HG02938 (cell line): ENCODE results near the gene ADCK2.
A peak's percentile ranks its signal among the peaks of the same experiment; 100 is the strongest.
"Not testable (repeated sequence)": the region's sequence is repeated elsewhere in the genome, so short reads cannot be mapped to it uniquely, and the experiment has no call there.

Experiments used
- ATAC-seq: cut with Tn5 transposase; IDR thresholded peaks from one replicate; pipeline ENCODE4 v1.9.1; 2021; ENCODE audit warnings: mild to moderate bottlenecking, moderate library complexity; ENCODE audit not compliant: unreplicated experiment

The ADCK2 gene

GRCh38 chr7:140672382-140673062 is at the start of gene ADCK2:
ADCK2 (plus strand) TSS chr7:140672945; CDS start chr7:140673331, 386 bp downstream.
- peak; percentile 44 for ATAC-seq

- no peak for ATAC-seq
These were observed 48.8 kb upstream of the ADCK2 start for GRCh38 chr7:140623980-140624379.

GRCh38 chr7:140624392-140625191 is 48.2 kb upstream of the ADCK2 start:
- no peak for ATAC-seq

GRCh38 chr7:140625192-140625558 is 47.6 kb upstream of the ADCK2 start:
- ATAC-seq = not testable (repeated sequence)

- no peak for ATAC-seq
These were observed 46.6 kb upstream of the ADCK2 start for GRCh38 chr7:140625908-140626868.

GRCh38 chr7:140631021-140631420 is 41.7 kb upstream of the ADCK2 start:
- no peak for ATAC-seq

GRCh38 chr7:140631602-140632001 is 41.1 kb upstream of the ADCK2 start:
- no peak for ATAC-seq

- ATAC-seq = no peak
These were observed 37.4 kb upstream of the ADCK2 start for GRCh38 chr7:140635345-140635744.

- ATAC-seq = no peak
These were observed 36.9 kb upstream of the ADCK2 start for GRCh38 chr7:140635816-140636215.

- no peak for ATAC-seq
These were observed 35.3 kb upstream of the ADCK2 start for GRCh38 chr7:140637400-140637799.

GRCh38 chr7:140638173-140638791 is 34.5 kb upstream of the ADCK2 start:
- ATAC-seq = no peak

GRCh38 chr7:140639366-140640053 is 33.2 kb upstream of the ADCK2 start:
- no peak for ATAC-seq

- no peak for ATAC-seq
These were observed 32.6 kb upstream of the ADCK2 start for GRCh38 chr7:140640060-140640637.

- ATAC-seq = no peak
These were observed 31.8 kb upstream of the ADCK2 start, which contains the start of gene DENND2A for GRCh38 chr7:140640727-140641523. DENND2A (minus strand) TSS chr7:140640813; CDS start chr7:140602397, 38,416 bp downstream.

GRCh38 chr7:140641524-140642195 is 31.1 kb upstream of the ADCK2 start:
- no peak for ATAC-seq

GRCh38 chr7:140643416-140643815 is 29.3 kb upstream of the ADCK2 start:
- no peak for ATAC-seq

- ATAC-seq = not testable (repeated sequence)
These were observed 28.0 kb upstream of the ADCK2 start for GRCh38 chr7:140644761-140645160.

GRCh38 chr7:140645166-140645900 is 27.4 kb upstream of the ADCK2 start:
- no peak for ATAC-seq
